ENCODE results near the gene GKN1. TPM values are rescaled to one million over a fixed set of nuclear protein-coding genes. Genes with fewer than 3 reads are reported as not detected.

The GKN1 gene
- total RNA-seq, 1 donor from 2014 or later = not detected

DNA sequence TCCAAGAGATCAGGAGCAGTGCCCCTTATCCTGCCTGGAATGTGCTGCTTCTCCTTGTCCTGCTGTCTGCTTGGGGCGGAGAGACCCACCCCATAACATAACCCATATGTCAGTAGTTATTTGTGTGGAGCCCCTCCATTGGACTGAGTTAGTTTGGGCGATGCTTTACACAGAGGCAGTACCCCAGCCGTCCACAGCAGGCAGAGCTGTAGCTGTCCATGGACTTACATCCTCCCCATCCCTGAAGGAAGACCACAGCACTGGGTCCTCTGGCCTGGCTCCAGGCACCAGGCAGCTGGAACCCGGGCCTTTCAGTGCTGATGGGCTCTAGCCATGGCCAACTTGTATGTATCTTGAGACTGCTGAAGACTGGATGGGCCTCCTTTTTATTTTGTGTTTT is 42.0 kb upstream of the GKN1 start:
- ChIA-PET POLR2A (no interaction called here), CTCF (no interaction called here)
- peaks cover 5% of the 10 kb centered on the region for H3K9me3 Mint-ChIP-seq
- no peaks in the 10 kb centered on the region for H3K4me1 Mint-ChIP-seq
- intact Hi-C loops (cut with micrococcal nuclease) = no loop called here
- DNase-seq (no peak), ATAC-seq (ENCODE audit: low read depth) (no peak)
- no peak overlapping the region for H3K4me3 Mint-ChIP-seq
- no peak for TF ChIP-seq CTCF (IDR thresholded peaks at IDR 0.05)
- H3K36me3 Mint-ChIP-seq (ENCODE audit: low read depth) = no peaks in the 10 kb centered on the region
- H3K27ac Mint-ChIP-seq = no peak overlapping the region
- H3K27me3 Mint-ChIP-seq = peaks cover 4% of the 10 kb centered on the region

DNA sequence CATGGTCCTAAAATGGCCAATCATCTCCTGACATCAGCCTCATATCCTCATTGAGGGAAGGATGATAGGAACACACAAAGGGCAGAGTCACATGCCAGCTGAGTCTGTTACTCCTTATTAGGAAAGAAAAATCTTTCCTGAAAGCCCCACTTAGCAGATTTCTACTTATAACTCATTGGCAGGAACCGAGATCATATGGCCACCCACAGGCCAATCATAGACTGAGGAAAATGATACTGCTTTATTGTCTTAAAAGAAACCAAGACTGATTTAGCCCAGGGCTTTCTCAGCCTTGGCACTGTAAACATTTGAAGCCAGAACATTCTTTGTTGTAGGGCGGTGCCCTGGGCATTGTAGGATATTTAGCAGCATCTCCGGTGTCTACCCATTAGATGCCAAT is 40.4 kb upstream of the GKN1 start:
- Mint-ChIP-seq H3K36me3 (ENCODE audit: low read depth) (no peaks in the 10 kb centered on the region), H3K4me3 (no peak overlapping the region), H3K4me1 (no peaks in the 10 kb centered on the region), H3K27me3 (peaks cover 4% of the 10 kb centered on the region), H3K27ac (no peak overlapping the region), H3K9me3 (peaks cover 8% of the 10 kb centered on the region)
- CTCF ChIA-PET = interaction anchor here (1.5 to 2.5 kb wide), 3 partner anchors 9 to 471 kb away, joined by 7 to 10 read pairs (median 7); no protein-coding TSS in a partner anchor
- DNase-seq = no peak
- POLR2A ChIA-PET = no interaction called here
- no peak for TF ChIP-seq CTCF (IDR thresholded peaks at IDR 0.05)
- no peak for ATAC-seq (ENCODE audit: low read depth)
- intact Hi-C loops (cut with micrococcal nuclease) = no loop called here

GRCh38 chr2:68935471-68935870 is 39.0 kb upstream of the GKN1 start:
- DNase-seq = no peak
- no peak overlapping the region for H3K4me3 Mint-ChIP-seq
- peaks cover 12% of the 10 kb centered on the region for H3K27me3 Mint-ChIP-seq
- no peak for ATAC-seq (ENCODE audit: low read depth)
- peaks cover 13% of the 10 kb centered on the region for H3K9me3 Mint-ChIP-seq
- ChIA-PET POLR2A (no interaction called here), CTCF (interaction anchor here (2.1 to 2.5 kb wide), 2 partner anchors 10 to 472 kb away, joined by 7 to 8 read pairs; no protein-coding TSS in a partner anchor)
- TF ChIP-seq CTCF (IDR thresholded peaks at IDR 0.05) = no peak
- no peaks in the 10 kb centered on the region for H3K36me3 Mint-ChIP-seq (ENCODE audit: low read depth)
- H3K27ac Mint-ChIP-seq = no peak overlapping the region
- intact Hi-C loops (cut with micrococcal nuclease) = no loop called here
- H3K4me1 Mint-ChIP-seq = no peaks in the 10 kb centered on the region

- Mint-ChIP-seq H3K27me3 (peaks cover 21% of the 10 kb centered on the region), H3K9me3 (peaks cover 11% of the 10 kb centered on the region), H3K36me3 (ENCODE audit: low read depth) (no peaks in the 10 kb centered on the region), H3K4me3 (no peak overlapping the region), H3K4me1 (no peaks in the 10 kb centered on the region), H3K27ac (no peak overlapping the region)
- no peak for TF ChIP-seq CTCF (IDR thresholded peaks at IDR 0.05)
- intact Hi-C loops (cut with micrococcal nuclease) = no loop called here
- ChIA-PET CTCF (interaction anchor here (2.1 kb wide), 1 partner anchor 11 kb away, joined by 8 read pairs; no protein-coding TSS in a partner anchor), POLR2A (no interaction called here)
- DNase-seq = no peak
- ATAC-seq (ENCODE audit: low read depth) = no peak
Measured at GRCh38 chr2:68936427-68936826, 38.0 kb upstream of the GKN1 start.

- no peak for TF ChIP-seq CTCF (IDR thresholded peaks at IDR 0.05)
- peaks cover 21% of the 10 kb centered on the region for H3K27me3 Mint-ChIP-seq
- no peaks in the 10 kb centered on the region for H3K36me3 Mint-ChIP-seq (ENCODE audit: low read depth)
- ATAC-seq (ENCODE audit: low read depth) (no peak), DNase-seq (no peak)
- ChIA-PET CTCF (no interaction called here), POLR2A (no interaction called here)
- no peaks in the 10 kb centered on the region for H3K4me1 Mint-ChIP-seq
- no peak overlapping the region for H3K4me3 Mint-ChIP-seq
- peaks cover 8% of the 10 kb centered on the region for H3K9me3 Mint-ChIP-seq
- intact Hi-C loops (cut with micrococcal nuclease) = no loop called here
- H3K27ac Mint-ChIP-seq = no peak overlapping the region
Measured at GRCh38 chr2:68936889-68937288, 37.5 kb upstream of the GKN1 start.

Measured in activated B cell treated with CpG ODN at 0.5 μM for 24 hours (primary cell).